ENCODE data around the gene EZH2. TPM values are rescaled to one million over a fixed set of nuclear protein-coding genes. Genes with fewer than 3 reads are reported as not detected.

The EZH2 gene
- total RNA-seq, 6 experiments from 2014 or later, result 8.9 to 21.5 (median 19.3) TPM

GRCh38 chr7:148867596-148868377 lies 16.3 kb downstream of the EZH2 start:
- Mint-ChIP-seq H3K4me3 (no peak overlapping the region), H3K27ac (no peak overlapping the region), H3K27me3 (ENCODE audit: insufficient read depth) (no peaks in the 10 kb centered on the region), H3K9me3 (peaks cover 5% of the 10 kb centered on the region), H3K36me3 (ENCODE audit: low read depth) (peaks cover 10% of the 10 kb centered on the region), H3K4me1 (ENCODE audit: low read depth) (peaks cover 18% of the 10 kb centered on the region)
- DNase-seq, result no peak
- TF ChIP-seq CTCF (IDR thresholded peaks at IDR 0.05), result no peak

GRCh38 chr7:148866362-148866761 lies 17.7 kb downstream of the EZH2 start:
- TF ChIP-seq CTCF (IDR thresholded peaks at IDR 0.05), result no peak
- no peak for DNase-seq
- Mint-ChIP-seq H3K36me3 (ENCODE audit: low read depth) (peaks cover 10% of the 10 kb centered on the region), H3K27ac (no peak overlapping the region), H3K9me3 (peaks cover 5% of the 10 kb centered on the region), H3K4me1 (ENCODE audit: low read depth) (peaks cover 21% of the 10 kb centered on the region), H3K4me3 (no peak overlapping the region), H3K27me3 (ENCODE audit: insufficient read depth) (no peaks in the 10 kb centered on the region)

GRCh38 chr7:148865283-148865682 lies 18.8 kb downstream of the EZH2 start:
- Mint-ChIP-seq H3K36me3 (ENCODE audit: low read depth) (peaks cover 10% of the 10 kb centered on the region), H3K4me1 (ENCODE audit: low read depth) (peaks cover 21% of the 10 kb centered on the region), H3K4me3 (no peak overlapping the region), H3K9me3 (peaks cover 5% of the 10 kb centered on the region), H3K27ac (no peak overlapping the region), H3K27me3 (ENCODE audit: insufficient read depth) (no peaks in the 10 kb centered on the region)
- no peak for TF ChIP-seq CTCF (IDR thresholded peaks at IDR 0.05)
- no peak for DNase-seq

- H3K36me3 Mint-ChIP-seq (ENCODE audit: low read depth), result peaks cover 10% of the 10 kb centered on the region
- H3K4me3 Mint-ChIP-seq, result no peak overlapping the region
- H3K4me1 Mint-ChIP-seq (ENCODE audit: low read depth), result peaks cover 21% of the 10 kb centered on the region
- H3K27ac Mint-ChIP-seq, result no peak overlapping the region
- TF ChIP-seq CTCF (IDR thresholded peaks at IDR 0.05), result no peak
- H3K9me3 Mint-ChIP-seq, result peaks cover 5% of the 10 kb centered on the region
- no peak for DNase-seq
- no peaks in the 10 kb centered on the region for H3K27me3 Mint-ChIP-seq (ENCODE audit: insufficient read depth)
Observed at GRCh38 chr7:148863324-148863723, 20.8 kb downstream of the EZH2 start.

DNA sequence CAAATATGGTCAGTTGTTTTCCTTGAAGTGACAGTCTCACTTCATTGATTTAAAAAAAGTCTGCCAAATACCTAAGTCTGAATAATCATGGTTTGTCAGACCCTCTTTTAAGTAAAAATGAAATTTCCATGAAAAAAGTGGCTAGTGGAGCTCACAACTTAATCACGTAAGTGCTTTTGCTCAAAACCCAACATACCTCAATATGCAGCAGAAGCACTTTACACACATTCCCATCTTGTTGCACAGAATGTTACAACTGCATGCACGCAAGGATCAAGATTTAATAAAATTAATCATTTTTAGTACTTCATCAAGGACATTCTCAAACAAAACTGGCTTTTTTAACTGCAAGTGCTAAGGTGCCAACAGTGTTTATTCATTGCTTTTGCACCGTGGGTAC lies 21.6 kb downstream of the EZH2 start:
- Mint-ChIP-seq H3K9me3 (peaks cover 1% of the 10 kb centered on the region), H3K36me3 (ENCODE audit: low read depth) (peaks cover 1% of the 10 kb centered on the region), H3K27ac (no peak overlapping the region; the same call in 1 of the 2 replicates), H3K4me3 (no peak overlapping the region), H3K4me1 (ENCODE audit: low read depth) (peaks cover 21% of the 10 kb centered on the region), H3K27me3 (ENCODE audit: insufficient read depth) (no peaks in the 10 kb centered on the region)
- no peak for DNase-seq
- no peak for TF ChIP-seq CTCF (IDR thresholded peaks at IDR 0.05)

All from HFFc6 (cell line).